HG03354 (cell line): ENCODE data around the gene GCHFR.

Experiments
- ATAC-seq: cut with Tn5 transposase; IDR thresholded peaks from one replicate; pipeline ENCODE4 v1.9.1; 2021; ENCODE audit warnings: mild to moderate bottlenecking; ENCODE audit not compliant: unreplicated experiment, poor library complexity, severe bottlenecking

The GCHFR gene

DNA sequence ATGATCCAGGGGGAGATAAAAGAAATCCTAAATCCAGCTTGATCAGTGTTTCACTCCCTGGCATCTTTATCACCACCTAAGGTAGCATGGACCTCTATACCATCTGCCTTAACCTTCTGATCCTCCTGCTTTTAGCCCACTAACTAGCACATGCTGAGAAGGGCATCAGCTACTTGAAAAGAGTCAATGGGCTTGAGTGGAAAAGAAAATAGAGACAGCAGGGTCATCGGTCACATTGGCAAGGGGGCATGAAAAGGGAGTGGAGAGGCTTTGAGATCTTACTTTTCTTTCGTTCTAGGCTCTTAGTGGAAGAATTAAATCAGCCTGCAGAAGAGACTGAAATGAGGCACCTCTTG, 42.8 kb downstream of the GCHFR start:
- no peak for ATAC-seq

- peak; percentile 96 for ATAC-seq
Measured at GRCh38 chr15:40807028-40807887, 43.4 kb downstream of the GCHFR start, which contains the start of the genes DNAJC17 and ZFYVE19. DNAJC17 (minus strand) TSS chr15:40807473; CDS start chr15:40807446, 27 bp downstream. ZFYVE19 (plus strand) TSS chr15:40807089; CDS start chr15:40807590, 501 bp downstream.

DNA sequence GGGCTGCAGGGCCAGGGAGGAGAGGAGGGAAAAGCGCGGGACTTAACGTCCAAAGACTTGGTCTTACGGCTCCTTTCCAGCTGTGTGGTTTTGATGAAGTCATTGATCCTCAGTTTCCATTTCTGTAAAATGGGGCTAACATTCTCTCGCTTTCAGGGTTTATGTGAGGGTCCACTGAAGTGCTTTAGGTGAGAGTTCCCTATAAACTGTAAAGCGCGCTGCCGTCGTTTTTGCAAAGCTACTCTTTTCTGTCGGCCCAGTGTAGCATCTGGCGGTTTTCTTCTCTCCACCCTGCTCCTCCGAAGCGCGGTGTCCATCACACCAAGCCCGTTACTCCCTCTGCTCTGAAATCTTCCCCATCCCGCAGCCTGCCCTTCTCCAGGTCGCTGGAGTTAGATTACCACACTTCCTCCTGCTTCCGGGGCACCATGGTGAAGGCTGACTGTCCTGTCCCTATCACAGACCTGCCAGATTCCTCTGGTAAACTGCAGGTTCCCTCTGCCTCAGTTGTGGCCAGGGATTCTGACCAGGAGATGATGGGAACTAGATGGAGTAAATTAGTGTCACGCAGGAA, 44.1 kb downstream of the GCHFR start:
- peak; percentile 1 for ATAC-seq

DNA sequence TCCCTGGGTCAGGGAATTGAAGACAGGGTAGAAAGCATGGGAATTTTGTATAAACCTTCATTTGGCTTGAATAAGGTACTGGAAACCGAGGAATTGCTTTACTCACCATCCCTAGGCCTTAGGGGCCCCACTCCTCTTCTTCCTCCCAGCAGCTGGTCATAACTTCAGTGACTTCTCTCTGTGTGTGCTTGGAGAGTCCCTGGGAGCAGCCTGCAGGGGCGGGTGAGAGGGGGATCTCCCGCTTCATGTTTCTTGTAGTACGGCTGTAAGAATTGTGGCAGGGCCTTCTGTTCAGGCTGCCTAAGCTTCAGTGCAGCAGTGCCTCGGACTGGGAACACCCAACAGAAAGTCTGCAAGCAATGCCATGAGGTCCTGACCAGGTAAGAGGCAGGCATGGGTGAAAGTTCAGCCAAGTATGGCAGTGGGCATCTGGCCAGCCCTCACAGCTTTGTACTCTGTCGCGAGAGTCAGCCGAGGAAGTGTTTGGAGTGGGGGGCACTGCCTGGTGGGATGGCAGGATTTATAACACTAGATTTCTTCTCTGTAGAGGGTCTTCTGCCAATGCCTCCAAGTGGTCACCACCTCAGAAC, 45.1 kb downstream of the GCHFR start:
- no peak for ATAC-seq

- no peak for ATAC-seq
Measured at GRCh38 chr15:40812721-40813425, 49.0 kb downstream of the GCHFR start.

- ATAC-seq, result no peak
Measured at GRCh38 chr15:40815042-40815698, 51.3 kb downstream of the GCHFR start.
